Measurements from ENCODE around the gene VIP. TPM values are rescaled to one million over a fixed set of nuclear protein-coding genes. Genes with fewer than 3 reads are reported as not detected.

The VIP gene
- total RNA-seq (2014; rRNA removed): not detected in 2 replicates
- not detected for Bru-seq, nascent RNA
- BruChase-seq, experiment 1, labeled RNA remaining after a 6-hour chase: percentile 9 among the genes with signal in this experiment
- not detected for BruChase-seq, experiment 2, labeled RNA remaining after a 2-hour chase
- long read RNA-seq: 0 reads

- Histone ChIP-seq H3F3A (ENCODE audit: low read length, unreplicated experiment) (no peaks in the 10 kb centered on the region), H3K79me2 (ENCODE audit: low read length) (no peaks in the 10 kb centered on the region), H3K27me3 (ENCODE audit: low read length) (peaks cover 21% of the 10 kb centered on the region), H3K9ac (ENCODE audit: low read length) (no peak within 1 kb of the TSS), H3K4me3 (ENCODE audit: low read length) (no peak within 1 kb of the TSS), H3K9me2 (replicated peaks; ENCODE audit: low read length) (no peaks in the 10 kb centered on the region), H3K36me3 (ENCODE audit: low read depth, low read length) (no peaks in the 10 kb centered on the region), H3K9me3 (ENCODE audit: low read length) (no peaks in the 10 kb centered on the region), H2AFZ (ENCODE audit: low read length) (no peak within 1 kb of the TSS), H3K4me2 (ENCODE audit: low read length) (no peak within 1 kb of the TSS), H4K20me1 (ENCODE audit: low read length) (no peaks in the 10 kb centered on the region), H3K27ac (ENCODE audit: low read length) (no peak within 1 kb of the TSS), H3K4me1 (ENCODE audit: insufficient read depth, low read length) (no peaks in the 10 kb centered on the region)
- CTCF ChIA-PET: no interaction called here
- no TSS peak for BruUV-seq (replicated peaks)
- DNase-seq: peak; percentile 48
- 0 out of 2 replicates have a peak, but pooled peaks have one; percentile 53 for ATAC-seq
- TF ChIP-seq EZH2phosphoT487 (IDR thresholded peaks at IDR 0.05; ENCODE audit: borderline replicate concordance, low read length): no peak
- TF ChIP-seq CTCF (conservative IDR thresholded peaks at IDR 0.05; ENCODE audit: low read depth, low read length): no peak
- no peak for TF ChIP-seq EZH2 (IDR thresholded peaks at IDR 0.05; ENCODE audit: low read length, unreplicated experiment)
- POLR2A ChIA-PET (ENCODE audit: unreplicated experiment): no interaction called here
- intact Hi-C loops (cut with micrococcal nuclease): no loop called here
Observed at GRCh38 chr6:152750694-152751093, at the start of gene VIP. TSS of gene VIP (plus strand) at chr6:152750797. CDS start at chr6:152752178, 1,381 bp downstream.

GRCh38 chr6:152701081-152701862, 49.3 kb upstream of the VIP start:
- BruUV-seq (replicated peaks): no TSS peak
- TF ChIP-seq EZH2phosphoT487 (IDR thresholded peaks at IDR 0.05; ENCODE audit: borderline replicate concordance, low read length) (no peak), CTCF (conservative IDR thresholded peaks at IDR 0.05; ENCODE audit: low read depth, low read length) (peak; percentile 34)
- intact Hi-C loops (cut with micrococcal nuclease): loop anchor here (10.0 kb wide), 1 partner anchor 146 kb away; no protein-coding TSS in a partner anchor
- H3F3A ChIP-seq (ENCODE audit: low read length, unreplicated experiment): no peaks in the 10 kb centered on the region
- 0 out of 2 replicates have a peak overlapping the region, but pooled peaks have one; percentile 42 for H2AFZ ChIP-seq (ENCODE audit: low read length)
- ATAC-seq (peak; percentile 57), DNase-seq (peak; percentile 6)
- H3K9ac ChIP-seq (ENCODE audit: low read length): no peak overlapping the region
- peaks cover 17% of the 10 kb centered on the region for H3K27me3 ChIP-seq (ENCODE audit: low read length)
- no peaks in the 10 kb centered on the region for H3K9me2 ChIP-seq (replicated peaks; ENCODE audit: low read length)
- H3K4me2 ChIP-seq (ENCODE audit: low read length): peak overlapping the region; percentile 34; the same call in 1 of the 2 replicates
- ChIA-PET CTCF (no interaction called here), POLR2A (ENCODE audit: unreplicated experiment) (no interaction called here)
- H3K36me3 ChIP-seq (ENCODE audit: low read depth, low read length): no peaks in the 10 kb centered on the region
- H3K4me1 ChIP-seq (ENCODE audit: insufficient read depth, low read length): peaks cover 4% of the 10 kb centered on the region; the same call in 1 of the 2 replicates
- no peak overlapping the region for H3K27ac ChIP-seq (ENCODE audit: low read length)
- H3K9me3 ChIP-seq (ENCODE audit: low read length): no peaks in the 10 kb centered on the region
- H4K20me1 ChIP-seq (ENCODE audit: low read length): no peaks in the 10 kb centered on the region
- H3K79me2 ChIP-seq (ENCODE audit: low read length): no peaks in the 10 kb centered on the region
- H3K4me3 ChIP-seq (ENCODE audit: low read length): peak overlapping the region; percentile 27; the same call in 1 of the 2 replicates

Data from PC-3 (cell line).